ENCODE measurements around the gene TMEM183A. TPM values are rescaled to one million over a fixed set of nuclear protein-coding genes. Genes with fewer than 3 reads are reported as not detected.
"Not testable (repeated sequence)": the region's sequence is repeated elsewhere in the genome, so short reads cannot be mapped to it uniquely, and the experiment has no call there.

Gene TMEM183A
- total RNA-seq, 4 donors from 2014 or later, result 104 to 253 (median 111) TPM

GRCh38 chr1:202982715-202983430 lies 24.3 kb upstream of the TMEM183A start:
- Histone ChIP-seq H3K9me3 (no peaks in the 10 kb centered on the region), H3K36me3 (no peaks in the 10 kb centered on the region), H3K4me1 (no peaks in the 10 kb centered on the region), H3K4me3 (no peak overlapping the region), H3K27ac (no peak overlapping the region), H3K27me3 (no peaks in the 10 kb centered on the region)
- DNase-seq, result no peak
- WGBS, 2 donors (ENCODE audit: low coverage in 1 of 2), result 56% methylated on average over 3 of the region's 3 CpGs; no CpG with 5 or more reads in 1 of the 2 donors
- intact Hi-C loops (cut with DNase I; ENCODE audit: low total_unique reads), result no loop called here
- TF ChIP-seq CTCF (IDR thresholded peaks at IDR 0.05) (no peak), POLR2AphosphoS5 (IDR thresholded peaks at IDR 0.05) (no peak), EP300 (IDR thresholded peaks at IDR 0.05; ENCODE audit: low read depth) (no peak), POLR2A (IDR thresholded peaks at IDR 0.05) (no peak)
- in situ Hi-C loops (cut with MboI; ENCODE audit: low pct_ligation_motif_present in 1 of 4, low pct_unique_long_range_greater_than_20kb in 1 of 4, low sequenced_read_pairs in 3 of 4), result loop anchor here in 1 of 4 donors (25.0 kb wide), 1 partner anchor 221 kb away; no protein-coding TSS in a partner anchor

GRCh38 chr1:202986120-202986519 lies 21.1 kb upstream of the TMEM183A start:
- H3K27ac ChIP-seq; H3K36me3 ChIP-seq; H3K4me1 ChIP-seq; intact Hi-C loops (cut with DNase I; ENCODE audit: low total_unique reads); H3K27me3 ChIP-seq; DNase-seq; H3K4me3 ChIP-seq; H3K9me3 ChIP-seq: not testable (repeated sequence)
- WGBS, 2 donors (ENCODE audit: low coverage in 1 of 2), result 70 to 89% methylated on average over 5 to 9 of the region's 9 CpGs
- in situ Hi-C loops (cut with MboI; ENCODE audit: low pct_ligation_motif_present in 1 of 4, low pct_unique_long_range_greater_than_20kb in 1 of 4, low sequenced_read_pairs in 3 of 4), result loop anchor here in 1 of 4 donors (25.0 kb wide), 1 partner anchor 224 kb away; no protein-coding TSS in a partner anchor

- intact Hi-C loops (cut with DNase I; ENCODE audit: low total_unique reads), result no loop called here
- Histone ChIP-seq H3K27me3 (no peaks in the 10 kb centered on the region), H3K4me3 (no peak overlapping the region), H3K36me3 (no peaks in the 10 kb centered on the region), H3K9me3 (no peaks in the 10 kb centered on the region), H3K4me1 (no peaks in the 10 kb centered on the region), H3K27ac (no peak overlapping the region)
- TF ChIP-seq POLR2AphosphoS5 (IDR thresholded peaks at IDR 0.05), result no peak
- TF ChIP-seq CTCF (IDR thresholded peaks at IDR 0.05), result no peak
- TF ChIP-seq EP300 (IDR thresholded peaks at IDR 0.05; ENCODE audit: low read depth), result no peak
- no peak for TF ChIP-seq POLR2A (IDR thresholded peaks at IDR 0.05)
- WGBS, 2 donors (ENCODE audit: low coverage in 1 of 2), result 79 to 100% methylated on average over 2 to 7 of the region's 7 CpGs
- in situ Hi-C loops (cut with MboI; ENCODE audit: low pct_ligation_motif_present in 1 of 4, low pct_unique_long_range_greater_than_20kb in 1 of 4, low sequenced_read_pairs in 3 of 4), result loop anchor here in 1 of 4 donors (25.0 kb wide), 1 partner anchor 225 kb away; no protein-coding TSS in a partner anchor
- DNase-seq, result no peak
These were observed 19.9 kb upstream of the TMEM183A start for GRCh38 chr1:202987255-202987654.

GRCh38 chr1:202987922-202988583 lies 19.1 kb upstream of the TMEM183A start:
- Histone ChIP-seq H3K27ac (no peak overlapping the region), H3K4me3 (no peak overlapping the region), H3K36me3 (no peaks in the 10 kb centered on the region), H3K9me3 (no peaks in the 10 kb centered on the region), H3K4me1 (no peaks in the 10 kb centered on the region), H3K27me3 (peaks cover under 1% of the 10 kb centered on the region)
- in situ Hi-C loops (cut with MboI; ENCODE audit: low pct_ligation_motif_present in 1 of 4, low pct_unique_long_range_greater_than_20kb in 1 of 4, low sequenced_read_pairs in 3 of 4) (loop anchor here in 1 of 4 donors (25.0 kb wide), 1 partner anchor 226 kb away; no protein-coding TSS in a partner anchor), intact Hi-C loops (cut with DNase I; ENCODE audit: low total_unique reads) (no loop called here)
- DNase-seq, result no peak
- WGBS, 2 donors (ENCODE audit: low coverage in 1 of 2), result 67 to 81% methylated on average over 5 of the region's 5 CpGs
- no peak for TF ChIP-seq CTCF (IDR thresholded peaks at IDR 0.05)
- no peak for TF ChIP-seq EP300 (IDR thresholded peaks at IDR 0.05; ENCODE audit: low read depth)
- TF ChIP-seq POLR2AphosphoS5 (IDR thresholded peaks at IDR 0.05), result no peak
- TF ChIP-seq POLR2A (IDR thresholded peaks at IDR 0.05), result no peak

Data from transverse colon (tissue), 4 donors.